Globus pallidus (tissue), 1 donor: Measurements from ENCODE around the gene PRKCQ.
A peak's percentile ranks its signal among the peaks of the same experiment; 100 is the strongest.
"Not testable (repeated sequence)": the region's sequence is repeated elsewhere in the genome, so short reads cannot be mapped to it uniquely, and the experiment has no call there.

Source experiments
- DNase-seq: peaks from one replicate; pipeline ENCODE4 v3.0.0-alpha.2; 2015; ENCODE audit warnings: low spot score

Gene PRKCQ

GRCh38 chr10:6491841-6492609 is 88.1 kb downstream of the PRKCQ start:
- DNase-seq, result no peak

GRCh38 chr10:6490614-6491013 is 89.5 kb downstream of the PRKCQ start:
- DNase-seq, result no peak

- no peak for DNase-seq
Observed at GRCh38 chr10:6487920-6488319, 92.2 kb downstream of the PRKCQ start.

- no peak for DNase-seq
Observed at GRCh38 chr10:6486309-6486708, 93.8 kb downstream of the PRKCQ start.

- DNase-seq, result no peak
Observed at GRCh38 chr10:6482737-6483357, 97.2 kb downstream of the PRKCQ start.

GRCh38 chr10:6478722-6479121 is 101.4 kb downstream of the PRKCQ start:
- DNase-seq, result no peak

- DNase-seq, result no peak
Observed at GRCh38 chr10:6476989-6477388, 103.1 kb downstream of the PRKCQ start.

GRCh38 chr10:6474871-6475270 is 105.2 kb downstream of the PRKCQ start:
- peak; percentile 50 for DNase-seq

GRCh38 chr10:6473901-6474370 is 106.1 kb downstream of the PRKCQ start:
- DNase-seq, result no peak

- DNase-seq, result no peak
Observed at GRCh38 chr10:6473430-6473829, 106.6 kb downstream of the PRKCQ start.

GRCh38 chr10:6472710-6473005 is 107.4 kb downstream of the PRKCQ start:
- DNase-seq, result not testable (repeated sequence)

- no peak for DNase-seq
Observed at GRCh38 chr10:6470894-6471618, 109.0 kb downstream of the PRKCQ start.

- no peak for DNase-seq
Observed at GRCh38 chr10:6469661-6470060, 110.4 kb downstream of the PRKCQ start.

- DNase-seq, result no peak
Observed at GRCh38 chr10:6465854-6466601, 114.0 kb downstream of the PRKCQ start.

- no peak for DNase-seq
Observed at GRCh38 chr10:6465437-6465836, 114.6 kb downstream of the PRKCQ start.

GRCh38 chr10:6464862-6465430 is 115.1 kb downstream of the PRKCQ start:
- no peak for DNase-seq

GRCh38 chr10:6463366-6463765 is 116.7 kb downstream of the PRKCQ start:
- DNase-seq, result no peak

- no peak for DNase-seq
Observed at GRCh38 chr10:6461961-6462360, 118.1 kb downstream of the PRKCQ start.

GRCh38 chr10:6460861-6461409 is 119.1 kb downstream of the PRKCQ start:
- no peak for DNase-seq

- no peak for DNase-seq
Observed at GRCh38 chr10:6458814-6459213, 121.3 kb downstream of the PRKCQ start.

GRCh38 chr10:6457376-6457775 is 122.7 kb downstream of the PRKCQ start:
- DNase-seq, result no peak

GRCh38 chr10:6456067-6456466 is 124.0 kb downstream of the PRKCQ start:
- no peak for DNase-seq
